H1 (cell line): ENCODE results near the gene KCNJ12.
"Not testable (repeated sequence)": the region's sequence is repeated elsewhere in the genome, so short reads cannot be mapped to it uniquely, and the experiment has no call there.

Experiments used
- BACH1 ChIP-seq: IDR thresholded peaks from 2 replicates; pipeline ENCODE4 v1.6.1; 2012; ENCODE audit warnings: low read length, improper control_type of control experiment
- EP300 ChIP-seq, 2 experiments: IDR thresholded peaks; 1 replicate in 1 of 2; 2 replicates in 1 of 2; pipeline ENCODE4 v1.6.1; 2011 to 2012; ENCODE audit warnings: low read depth in 2 of 2, low read length in 2 of 2, mild to moderate bottlenecking in 2 of 2, borderline replicate concordance in 1 of 2, inconsistent platforms in 1 of 2, moderate library complexity in 1 of 2
- SIRT6 ChIP-seq: IDR thresholded peaks from one replicate; pipeline ENCODE4 v1.7.1; 2012; ENCODE audit warnings: low read length, inconsistent platforms
- TF ChIP-seq, protein P1 (sequence below), 3 experiments: IDR thresholded peaks; 1 replicate in 2 of 3; 2 replicates in 1 of 3; pipeline versions ENCODE4 v1.5.1 to v1.6.1; 2011; ENCODE audit warnings: low read length in 3 of 3, mild to moderate bottlenecking in 3 of 3, inconsistent platforms in 2 of 3, low read depth in 1 of 3, moderate library complexity in 1 of 3; ENCODE audit not compliant: insufficient read depth in 1 of 3; ENCODE audit errors: control extremely low read depth in 1 of 3

DNA sequence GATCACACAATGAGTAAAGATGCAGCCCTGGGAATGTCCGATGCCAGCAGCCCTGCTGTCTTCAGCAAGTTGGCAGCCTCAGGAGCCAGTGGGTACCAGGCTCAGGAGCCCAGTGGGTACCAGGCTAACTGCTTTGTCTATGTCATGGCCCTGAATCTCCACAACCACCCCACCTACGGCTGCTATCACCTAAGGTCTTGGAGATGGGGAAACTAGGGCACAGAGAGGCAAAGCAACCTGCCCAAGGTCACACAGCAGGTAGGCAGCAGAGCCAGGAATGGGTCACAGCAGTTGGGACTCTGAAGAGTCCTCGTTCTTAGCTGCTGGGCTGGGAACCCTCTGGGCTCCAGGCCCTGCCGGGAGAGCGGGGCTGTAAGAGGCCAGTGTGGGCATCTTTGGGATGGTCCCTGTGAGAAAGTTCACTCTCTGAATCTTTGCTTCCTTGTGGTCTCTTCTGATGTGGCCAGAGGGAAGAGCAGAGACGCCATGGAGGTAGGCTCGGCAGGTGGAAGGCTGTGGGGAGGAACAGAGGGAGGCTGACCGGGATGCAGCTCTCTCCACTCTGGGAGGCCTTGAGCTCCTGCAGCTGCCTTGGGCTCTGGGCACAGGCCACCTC is 34.1 kb upstream of the KCNJ12 start:
- not testable (repeated sequence) for TF ChIP-seq SIRT6; EP300 (IDR thresholded peaks at IDR 0.05; ENCODE audit: borderline replicate concordance in 1 of 2, low read depth in 2 of 2, low read length in 2 of 2); BACH1
- TF ChIP-seq, protein P1, sequence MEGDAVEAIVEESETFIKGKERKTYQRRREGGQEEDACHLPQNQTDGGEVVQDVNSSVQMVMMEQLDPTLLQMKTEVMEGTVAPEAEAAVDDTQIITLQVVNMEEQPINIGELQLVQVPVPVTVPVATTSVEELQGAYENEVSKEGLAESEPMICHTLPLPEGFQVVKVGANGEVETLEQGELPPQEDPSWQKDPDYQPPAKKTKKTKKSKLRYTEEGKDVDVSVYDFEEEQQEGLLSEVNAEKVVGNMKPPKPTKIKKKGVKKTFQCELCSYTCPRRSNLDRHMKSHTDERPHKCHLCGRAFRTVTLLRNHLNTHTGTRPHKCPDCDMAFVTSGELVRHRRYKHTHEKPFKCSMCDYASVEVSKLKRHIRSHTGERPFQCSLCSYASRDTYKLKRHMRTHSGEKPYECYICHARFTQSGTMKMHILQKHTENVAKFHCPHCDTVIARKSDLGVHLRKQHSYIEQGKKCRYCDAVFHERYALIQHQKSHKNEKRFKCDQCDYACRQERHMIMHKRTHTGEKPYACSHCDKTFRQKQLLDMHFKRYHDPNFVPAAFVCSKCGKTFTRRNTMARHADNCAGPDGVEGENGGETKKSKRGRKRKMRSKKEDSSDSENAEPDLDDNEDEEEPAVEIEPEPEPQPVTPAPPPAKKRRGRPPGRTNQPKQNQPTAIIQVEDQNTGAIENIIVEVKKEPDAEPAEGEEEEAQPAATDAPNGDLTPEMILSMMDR (IDR thresholded peaks at IDR 0.05; ENCODE audit: control extremely low read depth in 1 of 3, insufficient read depth in 1 of 3, low read depth in 1 of 3, low read length in 3 of 3) = not testable (repeated sequence)
